ENCODE measurements around the gene CREB3L1. TPM values are rescaled to one million over a fixed set of nuclear protein-coding genes. Genes with fewer than 3 reads are reported as not detected.
A peak's percentile ranks its signal among the peaks of the same experiment; 100 is the strongest.

Gene CREB3L1
- total and polyA plus RNA-seq, 2 of the 13 experiments (the other 11 are each of a cell fraction or from before 2014, with no cell fraction given), result not detected

- TF ChIP-seq ESRRA (CRISPR knock-in tag; IDR thresholded peaks at IDR 0.05; ENCODE audit: low read depth) (no peak), ZNF333 (CRISPR knock-in tag; IDR thresholded peaks at IDR 0.05; ENCODE audit: borderline replicate concordance) (no peak), HMGXB3 (CRISPR knock-in tag; IDR thresholded peaks at IDR 0.05; ENCODE audit: borderline replicate concordance) (no peak), NFIC (IDR thresholded peaks at IDR 0.05; ENCODE audit: low read length) (no peak), ZXDC (CRISPR knock-in tag; IDR thresholded peaks at IDR 0.05) (no peak), ZSCAN29 (CRISPR knock-in tag; conservative IDR thresholded peaks at IDR 0.05) (no peak), CEBPB (IDR thresholded peaks at IDR 0.05; ENCODE audit: borderline replicate concordance, low read depth, low read length) (no peak), PAXIP1 (CRISPR knock-in tag; conservative IDR thresholded peaks at IDR 0.05) (no peak), HOXD1 (CRISPR knock-in tag; IDR thresholded peaks at IDR 0.05) (no peak), ZNF781 (CRISPR knock-in tag; IDR thresholded peaks at IDR 0.05; ENCODE audit: borderline replicate concordance, not compliant biosample characterization) (no peak), JUN (CRISPR knock-in tag; IDR thresholded peaks at IDR 0.05) (no peak), ZNF670 (CRISPR knock-in tag; IDR thresholded peaks at IDR 0.05; ENCODE audit: borderline replicate concordance) (no peak), GABPA (IDR thresholded peaks at IDR 0.05; ENCODE audit: low read depth, low read length) (peak; percentile 38), GABPA (CRISPR knock-in tag; IDR thresholded peaks at IDR 0.05; ENCODE audit: low read depth) (no peak), ATF3 (CRISPR knock-in tag; IDR thresholded peaks at IDR 0.05) (no peak)
These were observed 69.6 kb downstream of the CREB3L1 start, which contains the start of gene DGKZ (continued) for GRCh38 chr11:46346886-46347636.
